Esophagus squamous epithelium (tissue), 5 donors: ENCODE measurements around the gene IRX4. TPM values are rescaled to one million over a fixed set of nuclear protein-coding genes. Genes with fewer than 3 reads are reported as not detected.

Experiments used
- DNase-seq: peaks from one replicate; lab custom pipeline; 2025; lab: John Stamatoyannopoulos, UW
- H3K27ac ChIP-seq, 4 donors: fragments of 200-600 bp; sonication (generic); one replicate each; pipeline ENCODE4 v1.5.1; 2016 to 2019; ENCODE audit warnings: mild to moderate bottlenecking in 1 of 4
- H3K27me3 ChIP-seq, 4 donors: fragments of 200-600 bp; sonication (generic); 1 replicate in 3 of 4; 2 replicates in 1 of 4; pipeline versions ENCODE4 v1.5.1 to v1.6.0; 2017 to 2021; ENCODE audit warnings: antibody characterized with exemption in 1 of 4
- H3K36me3 ChIP-seq, 3 donors: fragments of 200-600 bp; sonication (generic); one replicate each; pipeline ENCODE4 v1.5.1; 2016 to 2019
- H3K4me1 ChIP-seq, 3 donors: fragments of 200-600 bp; sonication (generic); one replicate each; pipeline ENCODE4 v1.5.1; 2017 to 2019
- H3K4me3 ChIP-seq, 4 donors: fragments of 200-600 bp; sonication (generic); 1 replicate in 3 of 4; 2 replicates in 1 of 4; pipeline ENCODE4 v1.5.1; 2016 to 2019; ENCODE audit warnings: mild to moderate bottlenecking in 2 of 4, moderate library complexity in 1 of 4
- H3K9me3 ChIP-seq, 3 donors: fragments of 200-600 bp; sonication (generic); one replicate each; pipeline ENCODE4 v1.5.1; 2016 to 2019
- POLR2A ChIP-seq, 4 donors: fragments of 450-650 bp; IDR thresholded peaks; one replicate each; pipeline ENCODE4 v1.6.1; 2017; ENCODE audit warnings: antibody characterized with exemption in 4 of 4, mild to moderate bottlenecking in 4 of 4, moderate library complexity in 3 of 4
- WGBS, 2 donors: methylation state at CpG; one replicate each; pipeline ENCODE4 v1.1.5; 2018; 5-methylcytosine and 5-hydroxymethylcytosine counted together
- intact Hi-C: fragments of 100-400 bp; cut with DNase I; formaldehyde crosslinking; loops from one replicate; pipeline ENCODE4 v1.15.0; 2022
- total RNA-seq, 4 donors: library from RNA; depleted of rRNA; stranded (reverse); fragments of >200 nt; gene quantifications; one replicate each; pipeline ENCODE4 v1.1.0, GENCODE V29; 2016
- TF ChIP-seq, protein P1 (sequence below), 6 experiments: fragments of 450-650 bp in 4 of 6; fragments of 200-600 bp in 2 of 6; sonication (generic) in 2 of 6; IDR thresholded peaks; one replicate each; pipeline ENCODE4 v1.5.1; 2016 to 2019; ENCODE audit warnings: antibody characterized with exemption in 6 of 6, mild to moderate bottlenecking in 4 of 6, moderate library complexity in 4 of 6
- donor health status: DM: yes; HTN: yes; CAD: no.

Gene IRX4
- total RNA-seq, 4 donors from 2014 or later: 22.1 to 36.2 (median 29.1) TPM

DNA sequence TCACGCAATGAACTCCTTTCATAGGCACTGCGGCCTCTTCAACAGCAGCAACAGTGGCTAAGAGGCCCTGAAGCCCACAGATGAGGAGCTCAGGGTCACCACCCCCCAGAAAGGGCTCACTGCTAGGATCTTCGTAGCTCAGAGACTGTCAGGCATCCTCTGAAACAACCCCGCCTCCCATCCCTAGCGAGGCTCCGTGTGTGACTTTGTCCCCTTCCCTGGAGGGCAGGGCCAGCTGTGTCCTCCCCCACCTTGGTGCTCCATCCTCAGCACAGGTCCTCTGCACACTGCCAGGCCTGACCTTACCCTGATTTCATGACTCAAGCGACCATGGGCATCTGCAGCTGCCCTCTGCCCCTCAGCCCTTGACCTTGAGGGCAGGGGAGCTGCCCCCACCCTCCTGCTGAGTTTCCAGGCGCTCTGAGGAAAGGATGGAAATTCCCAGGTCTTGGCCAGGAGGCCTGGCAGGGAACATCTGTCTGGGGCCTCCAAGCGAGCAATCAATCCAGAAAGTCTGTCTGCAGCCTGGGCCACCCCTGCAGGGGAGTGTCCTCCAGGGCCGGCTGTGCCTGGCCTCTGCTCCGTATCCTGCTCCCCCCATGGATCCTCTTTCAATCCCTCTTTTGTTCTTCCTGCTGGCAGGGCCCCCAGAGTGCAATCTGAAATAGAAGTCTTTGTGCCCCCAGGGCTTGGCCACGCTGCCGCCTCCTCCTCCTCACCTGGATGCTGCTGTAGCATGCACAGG, 6.8 kb upstream of the IRX4 start:
- Histone ChIP-seq H3K9me3 (no peaks in the 10 kb centered on the region), H3K4me1 (peaks cover 9 to 64% (median 17%) of the 10 kb centered on the region in 3 donors), H3K27ac (peak overlapping the region in 3 of 4 donors; percentile 32 to 89 (median 59)), H3K4me3 (no peak overlapping the region), H3K27me3 (peaks cover 0 to 96% (median 8%) of the 10 kb centered on the region in 4 donors), H3K36me3 (no peaks in the 10 kb centered on the region)
- intact Hi-C loops: no loop called here
- no peak for TF ChIP-seq POLR2A (IDR thresholded peaks at IDR 0.05)
- TF ChIP-seq, protein P1, sequence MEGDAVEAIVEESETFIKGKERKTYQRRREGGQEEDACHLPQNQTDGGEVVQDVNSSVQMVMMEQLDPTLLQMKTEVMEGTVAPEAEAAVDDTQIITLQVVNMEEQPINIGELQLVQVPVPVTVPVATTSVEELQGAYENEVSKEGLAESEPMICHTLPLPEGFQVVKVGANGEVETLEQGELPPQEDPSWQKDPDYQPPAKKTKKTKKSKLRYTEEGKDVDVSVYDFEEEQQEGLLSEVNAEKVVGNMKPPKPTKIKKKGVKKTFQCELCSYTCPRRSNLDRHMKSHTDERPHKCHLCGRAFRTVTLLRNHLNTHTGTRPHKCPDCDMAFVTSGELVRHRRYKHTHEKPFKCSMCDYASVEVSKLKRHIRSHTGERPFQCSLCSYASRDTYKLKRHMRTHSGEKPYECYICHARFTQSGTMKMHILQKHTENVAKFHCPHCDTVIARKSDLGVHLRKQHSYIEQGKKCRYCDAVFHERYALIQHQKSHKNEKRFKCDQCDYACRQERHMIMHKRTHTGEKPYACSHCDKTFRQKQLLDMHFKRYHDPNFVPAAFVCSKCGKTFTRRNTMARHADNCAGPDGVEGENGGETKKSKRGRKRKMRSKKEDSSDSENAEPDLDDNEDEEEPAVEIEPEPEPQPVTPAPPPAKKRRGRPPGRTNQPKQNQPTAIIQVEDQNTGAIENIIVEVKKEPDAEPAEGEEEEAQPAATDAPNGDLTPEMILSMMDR (IDR thresholded peaks at IDR 0.05): no peak
- no peak for DNase-seq
- 18 to 44% methylated on average over 5 to 10 of the region's 13 CpGs for WGBS, 2 donors

DNA sequence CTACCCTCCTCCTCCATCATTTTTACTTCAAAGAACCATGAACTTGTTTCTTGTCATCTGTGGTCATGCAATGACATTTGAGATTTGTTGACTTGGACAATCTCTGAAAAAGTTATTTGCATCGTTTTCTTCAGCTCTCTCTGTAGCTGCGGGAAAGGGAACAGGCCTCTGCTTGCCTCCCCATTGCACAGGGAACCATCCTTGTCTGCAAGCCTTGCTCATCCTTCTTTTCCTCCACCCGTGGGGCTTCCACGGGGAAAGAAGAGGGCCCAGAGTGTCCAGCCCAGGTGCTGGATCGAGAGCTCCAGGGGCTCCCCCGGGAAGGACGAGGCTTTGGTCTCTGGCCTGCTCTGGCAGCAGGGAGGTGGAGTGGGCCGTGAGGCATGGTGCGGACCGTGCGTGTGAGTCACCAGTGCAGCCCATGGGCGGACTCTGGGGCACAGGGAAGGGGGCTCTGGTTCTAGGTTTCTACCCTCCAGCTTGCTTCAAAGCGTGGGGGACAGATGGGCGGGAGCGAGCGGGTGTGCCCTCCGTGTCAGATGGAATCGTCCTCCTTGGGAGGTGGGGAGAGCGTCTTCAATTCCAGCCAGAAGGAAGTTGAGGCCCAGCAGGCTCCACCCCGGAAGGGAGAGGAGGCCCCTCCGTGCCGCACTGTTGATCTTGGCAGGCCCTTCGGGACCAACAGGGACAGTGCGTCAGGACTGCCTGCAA, 6.0 kb upstream of the IRX4 start:
- H3K4me1 ChIP-seq: peaks cover 13 to 72% (median 20%) of the 10 kb centered on the region in 3 donors
- WGBS, 2 donors: 31 to 33% methylated on average over 3 to 20 of the region's 24 CpGs
- no peak for DNase-seq
- intact Hi-C loops: no loop called here
- H3K27ac ChIP-seq: peak overlapping the region in 2 of 4 donors; percentile 89 to 94
- H3K36me3 ChIP-seq: no peaks in the 10 kb centered on the region
- H3K27me3 ChIP-seq: peaks cover 0 to 96% (median 8%) of the 10 kb centered on the region in 4 donors
- no peak overlapping the region for H3K4me3 ChIP-seq
- TF ChIP-seq, protein P1 (IDR thresholded peaks at IDR 0.05): no peak
- no peak for TF ChIP-seq POLR2A (IDR thresholded peaks at IDR 0.05)
- H3K9me3 ChIP-seq: no peaks in the 10 kb centered on the region

DNA sequence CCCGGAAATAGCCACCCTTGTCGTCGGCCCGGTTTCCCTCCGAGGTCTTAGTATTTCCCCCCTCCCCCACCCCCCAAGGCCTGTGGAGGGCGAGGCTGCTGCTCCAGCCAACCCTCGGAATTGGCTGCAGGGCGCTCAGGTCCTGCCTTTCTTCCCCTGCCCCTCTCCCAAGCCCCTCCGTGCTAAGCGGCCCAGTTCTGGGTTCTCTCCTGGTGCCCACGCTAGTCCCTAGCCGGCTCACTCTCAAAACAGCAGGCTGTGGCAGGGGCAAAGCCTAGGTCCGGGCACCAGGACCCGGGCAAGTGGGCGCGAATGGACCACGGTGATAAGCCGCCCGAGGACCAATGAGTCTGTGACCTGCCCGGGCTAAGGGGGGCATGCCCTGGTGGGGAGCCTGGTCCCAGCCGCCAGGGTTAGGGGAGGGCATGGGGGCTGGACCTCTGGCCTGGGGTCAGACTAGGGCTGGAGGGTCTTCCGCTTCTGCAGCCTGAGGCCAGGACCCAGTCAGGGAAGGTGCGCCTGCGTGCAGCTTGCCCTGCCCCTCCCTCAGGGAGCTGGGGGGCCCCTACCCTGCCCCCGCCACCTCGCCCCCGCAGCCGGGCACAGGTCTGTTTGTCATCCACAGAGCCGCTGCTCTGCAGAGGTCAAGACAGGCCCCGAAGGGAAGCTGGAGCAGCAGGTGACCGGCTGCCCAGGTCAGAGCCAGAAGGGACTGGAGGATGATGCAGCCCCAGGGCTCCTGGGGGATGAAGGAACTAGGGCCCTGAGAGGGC, 5.0 kb upstream of the IRX4 start:
- Histone ChIP-seq H3K27me3 (peaks cover 0 to 96% (median 8%) of the 10 kb centered on the region in 4 donors), H3K9me3 (no peaks in the 10 kb centered on the region), H3K27ac (peak overlapping the region; percentile 75 to 94 (median 82)), H3K4me3 (peak overlapping the region; percentile 52 to 64 (median 61)), H3K4me1 (peaks cover 22 to 81% (median 25%) of the 10 kb centered on the region in 3 donors), H3K36me3 (no peaks in the 10 kb centered on the region)
- no peak for DNase-seq
- no CpG with 5 or more reads among the region's 31 CpGs for WGBS, 2 donors
- intact Hi-C loops: no loop called here
- no peak for TF ChIP-seq POLR2A (IDR thresholded peaks at IDR 0.05)
- TF ChIP-seq, protein P1 (IDR thresholded peaks at IDR 0.05): no peak

DNA sequence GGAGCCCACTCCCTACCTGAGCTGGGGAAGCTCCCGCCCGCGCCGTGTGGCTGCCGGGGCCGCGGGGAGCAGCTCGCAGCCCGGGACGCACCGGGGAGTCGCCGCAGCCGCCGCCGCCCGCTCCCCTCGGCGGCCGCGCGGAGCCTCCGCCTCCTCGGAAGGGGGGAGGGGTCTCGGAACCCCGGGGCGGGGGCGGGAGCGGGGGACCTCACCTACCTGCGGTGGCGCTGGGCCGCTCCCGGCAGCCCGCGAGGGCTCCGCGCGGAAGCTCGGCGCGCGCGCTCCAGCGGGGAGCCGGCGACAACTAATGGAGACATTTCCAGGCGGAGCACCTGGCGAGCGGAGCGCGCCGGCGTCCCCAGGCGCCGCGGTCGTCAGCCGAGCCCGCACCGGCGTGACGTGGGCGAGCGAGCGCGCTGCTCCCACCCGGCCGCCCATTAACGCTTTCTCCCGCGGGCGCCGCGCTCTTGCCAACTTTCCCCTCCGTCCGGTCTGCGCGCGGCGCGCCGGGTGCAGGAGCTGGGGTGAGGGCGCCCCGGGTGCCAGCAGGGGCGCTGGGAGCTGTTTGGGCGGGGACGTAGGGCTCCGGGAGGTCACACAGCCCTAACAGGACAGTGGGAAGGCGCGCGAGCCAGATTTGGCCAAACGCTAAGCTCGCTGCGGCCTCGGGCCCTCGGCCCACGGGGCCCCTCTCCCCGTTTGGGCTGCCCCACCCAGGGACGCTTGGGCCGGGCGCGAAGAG, 4.3 kb upstream of the IRX4 start:
- Histone ChIP-seq H3K4me3 (peak overlapping the region; percentile 52 to 64 (median 61)), H3K4me1 (peaks cover 23 to 89% (median 30%) of the 10 kb centered on the region in 3 donors), H3K9me3 (no peaks in the 10 kb centered on the region), H3K27me3 (peaks cover 0 to 96% (median 8%) of the 10 kb centered on the region in 4 donors), H3K36me3 (no peaks in the 10 kb centered on the region), H3K27ac (peak overlapping the region; percentile 75 to 94 (median 82))
- no peak for DNase-seq
- intact Hi-C loops: no loop called here
- 8% methylated on average over 8 of the region's 102 CpGs; no CpG with 5 or more reads in 1 of the 2 donors for WGBS, 2 donors
- peak in 1 of 4 donors; percentile 35 for TF ChIP-seq POLR2A (IDR thresholded peaks at IDR 0.05)
- TF ChIP-seq, protein P1 (IDR thresholded peaks at IDR 0.05): peak in 1 of 6 experiments; percentile 23
